Measurements from ENCODE around the gene HOXA6.

Gene HOXA6

GRCh38 chr7:27143023-27143949 is 4.3 kb downstream of the HOXA6 start, which contains the start of gene HOXA5:
TSS of gene HOXA5 (minus strand) at chr7:27143681. CDS start at chr7:27143607, 74 bp downstream.
- DNase-seq (ENCODE audit: insufficient read length) (no peak), FAIRE-seq (no peak)
- TF ChIP-seq POLR2A (IDR thresholded peaks at IDR 0.05; ENCODE audit: low read depth, low read length) (no peak), POLR2AphosphoS5 (IDR thresholded peaks at IDR 0.05; ENCODE audit: low read depth, low read length) (no peak), TAF1 (IDR thresholded peaks at IDR 0.05; ENCODE audit: borderline replicate concordance, low read depth, low read length) (no peak)

GRCh38 chr7:27142580-27143022 is 5.0 kb downstream of the HOXA6 start:
- FAIRE-seq = no peak
- TF ChIP-seq POLR2AphosphoS5 (IDR thresholded peaks at IDR 0.05; ENCODE audit: low read depth, low read length) (no peak), TAF1 (IDR thresholded peaks at IDR 0.05; ENCODE audit: borderline replicate concordance, low read depth, low read length) (no peak), POLR2A (IDR thresholded peaks at IDR 0.05; ENCODE audit: low read depth, low read length) (no peak)
- DNase-seq (ENCODE audit: insufficient read length) = no peak

GRCh38 chr7:27141923-27142579 is 5.5 kb downstream of the HOXA6 start:
- DNase-seq (ENCODE audit: insufficient read length) (no peak), FAIRE-seq (no peak)
- TF ChIP-seq POLR2AphosphoS5 (IDR thresholded peaks at IDR 0.05; ENCODE audit: low read depth, low read length) (no peak), TAF1 (IDR thresholded peaks at IDR 0.05; ENCODE audit: borderline replicate concordance, low read depth, low read length) (no peak), POLR2A (IDR thresholded peaks at IDR 0.05; ENCODE audit: low read depth, low read length) (no peak)

- no peak for TF ChIP-seq POLR2AphosphoS5 (IDR thresholded peaks at IDR 0.05; ENCODE audit: low read depth, low read length)
- TF ChIP-seq TAF1 (IDR thresholded peaks at IDR 0.05; ENCODE audit: borderline replicate concordance, low read depth, low read length) = no peak
- DNase-seq (ENCODE audit: insufficient read length) (no peak), FAIRE-seq (no peak)
These were observed 6.2 kb downstream of the HOXA6 start for GRCh38 chr7:27141137-27141922.

- no peak for TF ChIP-seq TAF1 (IDR thresholded peaks at IDR 0.05; ENCODE audit: borderline replicate concordance, low read depth, low read length)
- TF ChIP-seq POLR2A (IDR thresholded peaks at IDR 0.05; ENCODE audit: low read depth, low read length) = no peak
- no peak for TF ChIP-seq POLR2AphosphoS5 (IDR thresholded peaks at IDR 0.05; ENCODE audit: low read depth, low read length)
- FAIRE-seq (no peak), DNase-seq (ENCODE audit: insufficient read length) (no peak)
These were observed 7.3 kb downstream of the HOXA6 start for GRCh38 chr7:27140126-27140857.

- DNase-seq (ENCODE audit: insufficient read length) = no peak
- FAIRE-seq = no peak
- TF ChIP-seq POLR2AphosphoS5 (IDR thresholded peaks at IDR 0.05; ENCODE audit: low read depth, low read length) (no peak), POLR2A (IDR thresholded peaks at IDR 0.05; ENCODE audit: low read depth, low read length) (no peak), TAF1 (IDR thresholded peaks at IDR 0.05; ENCODE audit: borderline replicate concordance, low read depth, low read length) (no peak)
These were observed 8.0 kb downstream of the HOXA6 start for GRCh38 chr7:27139334-27140125.

GRCh38 chr7:27138985-27139333 is 8.6 kb downstream of the HOXA6 start:
- no peak for TF ChIP-seq POLR2A (IDR thresholded peaks at IDR 0.05; ENCODE audit: low read depth, low read length)
- no peak for TF ChIP-seq POLR2AphosphoS5 (IDR thresholded peaks at IDR 0.05; ENCODE audit: low read depth, low read length)
- no peak for TF ChIP-seq TAF1 (IDR thresholded peaks at IDR 0.05; ENCODE audit: borderline replicate concordance, low read depth, low read length)
- no peak for FAIRE-seq

GRCh38 chr7:27138472-27138871 is 9.1 kb downstream of the HOXA6 start:
- DNase-seq (ENCODE audit: insufficient read length) (no peak), FAIRE-seq (no peak)
- no peak for TF ChIP-seq POLR2A (IDR thresholded peaks at IDR 0.05; ENCODE audit: low read depth, low read length)
- TF ChIP-seq TAF1 (IDR thresholded peaks at IDR 0.05; ENCODE audit: borderline replicate concordance, low read depth, low read length) = no peak
- TF ChIP-seq POLR2AphosphoS5 (IDR thresholded peaks at IDR 0.05; ENCODE audit: low read depth, low read length) = no peak

More at GRCh38 chr7:27138985-27139333, 8.6 kb downstream of the HOXA6 start:
- no peak for DNase-seq (ENCODE audit: insufficient read length)

GRCh38 chr7:27137640-27138315 is 9.8 kb downstream of the HOXA6 start:
- DNase-seq (ENCODE audit: insufficient read length) (no peak), FAIRE-seq (no peak)
- TF ChIP-seq TAF1 (IDR thresholded peaks at IDR 0.05; ENCODE audit: borderline replicate concordance, low read depth, low read length) (no peak), POLR2AphosphoS5 (IDR thresholded peaks at IDR 0.05; ENCODE audit: low read depth, low read length) (no peak), POLR2A (IDR thresholded peaks at IDR 0.05; ENCODE audit: low read depth, low read length) (no peak)

All from GM12892 (cell line).